IMR-90 (cell line): ENCODE data around the gene ADCY2. TPM values are rescaled to one million over a fixed set of nuclear protein-coding genes. Genes with fewer than 3 reads are reported as not detected.

Source experiments
- ATAC-seq: fragments of 200-7000 bp; cut with Tn5 transposase; 2 replicates; pipeline ENCODE4 v1.9.1; 2020; ENCODE audit warnings: low read depth, mild to moderate bottlenecking, moderate library complexity
- BruUV-seq: library from RNA; stranded (reverse); fragments of 400-500 nt; replicated peaks from 2 replicates; lab custom pipeline; 2021; lab: Mats Ljungman, UMichigan
- CTCF ChIA-PET: fragments of 300-600 bp; formaldehyde crosslinking; extraction: SDS; loops from one replicate; lab custom pipeline; 2021; ENCODE audit warnings: antibody characterized with exemption; lab: Yijun Ruan, JAX
- POLR2A ChIA-PET: fragments of 300-600 bp; sonication (Branson Sonifier 250); formaldehyde crosslinking; loops from one replicate; lab custom pipeline; 2022; ENCODE audit warnings: antibody characterized with exemption; ENCODE audit not compliant: unreplicated experiment; lab: Charles Lee
- DNase-seq: peaks from one replicate; pipeline ENCODE4 v3.0.0; 2013
- H2AFZ ChIP-seq: replicated peaks from 2 replicates; pipeline ENCODE3; 2013; ENCODE audit warnings: low read length, mild to moderate bottlenecking; ENCODE audit not compliant: poor library complexity
- H2AK5ac ChIP-seq: 2 replicates; pipeline ENCODE4 v1.6.1; 2013; ENCODE audit warnings: low read depth, low read length, inconsistent platforms
- H2AK9ac ChIP-seq: replicated peaks from 2 replicates; pipeline ENCODE3; 2013; ENCODE audit warnings: mild to moderate bottlenecking, low read depth, low read length, moderate library complexity; ENCODE audit not compliant: poor library complexity
- H2BK120ac ChIP-seq: 2 replicates; pipeline ENCODE4 v1.6.1; 2013; ENCODE audit warnings: low read depth, low read length, inconsistent platforms
- H2BK15ac ChIP-seq: 3 replicates; pipeline ENCODE4 v1.6.1; 2013; ENCODE audit warnings: low read depth, low read length, inconsistent platforms
- H2BK20ac ChIP-seq: 2 replicates; pipeline ENCODE4 v1.6.1; 2013; ENCODE audit warnings: low read depth, mild to moderate bottlenecking, inconsistent platforms, low read length, moderate library complexity
- H2BK5ac ChIP-seq: 2 replicates; pipeline ENCODE4 v1.6.1; 2013; ENCODE audit warnings: mild to moderate bottlenecking, low read depth, low read length, inconsistent platforms; ENCODE audit not compliant: poor library complexity, severe bottlenecking
- H3K14ac ChIP-seq: replicated peaks from 2 replicates; pipeline ENCODE4 v1.6.1; 2013; ENCODE audit warnings: low read depth, low read length, inconsistent platforms
- H3K18ac ChIP-seq: 2 replicates; pipeline ENCODE4 v1.6.1; 2013; ENCODE audit warnings: low read depth, low read length, control low read depth
- H3K23ac ChIP-seq: 2 replicates; pipeline ENCODE4 v1.6.1; 2013; ENCODE audit warnings: low read depth, low read length, inconsistent platforms
- H3K27ac ChIP-seq: 2 replicates; pipeline ENCODE4 v1.5.1; 2013; ENCODE audit warnings: mild to moderate bottlenecking, control low read depth, low read length; ENCODE audit not compliant: insufficient read depth
- H3K27me3 ChIP-seq: 2 replicates; pipeline ENCODE4 v1.6.1; 2013; ENCODE audit warnings: low read length; ENCODE audit not compliant: control insufficient read depth, insufficient read depth
- H3K36me3 ChIP-seq: 2 replicates; pipeline ENCODE4 v1.6.1; 2013; ENCODE audit warnings: low read length, mixed read lengths; ENCODE audit not compliant: control insufficient read depth, insufficient read depth
- H3K4ac ChIP-seq: 2 replicates; pipeline ENCODE4 v1.6.1; 2013; ENCODE audit warnings: low read depth, low read length, inconsistent platforms
- H3K4me1 ChIP-seq: 2 replicates; pipeline ENCODE4 v1.6.1; 2013; ENCODE audit warnings: low read length, mixed read lengths; ENCODE audit not compliant: control insufficient read depth, insufficient read depth
- H3K4me2 ChIP-seq: 2 replicates; pipeline ENCODE4 v1.6.1; 2013; ENCODE audit warnings: low read depth, mild to moderate bottlenecking, control low read depth, low read length, moderate library complexity
- H3K4me3 ChIP-seq: 2 replicates; pipeline ENCODE4 v1.5.1; 2013; ENCODE audit warnings: low read depth, mild to moderate bottlenecking, control low read depth, low read length, moderate library complexity; ENCODE audit not compliant: insufficient read depth
- H3K56ac ChIP-seq: 2 replicates; pipeline ENCODE4 v1.6.1; 2013; ENCODE audit warnings: low read length, inconsistent platforms; ENCODE audit not compliant: insufficient read depth; ENCODE audit errors: extremely low read depth
- H3K79me1 ChIP-seq, 2 experiments: 2 replicates each; pipeline ENCODE4 v1.6.1; 2013; ENCODE audit warnings: low read length in 2 of 2, inconsistent platforms in 1 of 2, low read depth in 1 of 2
- H3K9ac ChIP-seq: 2 replicates; pipeline ENCODE4 v1.6.1; 2013; ENCODE audit warnings: low read depth, low read length, control low read depth
- H3K9me1 ChIP-seq: 2 replicates; pipeline ENCODE4 v1.6.1; 2013; ENCODE audit warnings: low read length, inconsistent platforms; ENCODE audit not compliant: insufficient read depth
- H3K9me3 ChIP-seq: 2 replicates; pipeline ENCODE4 v1.6.1; 2013; ENCODE audit warnings: low read length; ENCODE audit not compliant: control insufficient read depth, insufficient read depth
- H4K20me1 ChIP-seq: 2 replicates; pipeline ENCODE4 v1.6.1; 2013; ENCODE audit warnings: low read length, inconsistent platforms; ENCODE audit not compliant: insufficient read depth
- H4K5ac ChIP-seq: 2 replicates; pipeline ENCODE4 v1.6.1; 2013; ENCODE audit warnings: mild to moderate bottlenecking, low read depth, low read length, control low read depth
- H4K8ac ChIP-seq, 2 experiments: 2 replicates each; pipeline ENCODE4 v1.6.1; 2013; ENCODE audit warnings: low read depth in 2 of 2, low read length in 2 of 2, control low read depth in 1 of 2, inconsistent platforms in 1 of 2
- H4K91ac ChIP-seq: 2 replicates; pipeline ENCODE4 v1.6.1; 2013; ENCODE audit warnings: low read depth, low read length, inconsistent platforms; ENCODE audit not compliant: insufficient read depth
- BHLHE40 ChIP-seq: fragments of 150-350 bp; IDR thresholded peaks from 2 replicates; pipeline ENCODE4 v1.6.1; 2016; ENCODE audit warnings: mild to moderate bottlenecking, low read depth, low read length
- CEBPB ChIP-seq: IDR thresholded peaks from 2 replicates; pipeline ENCODE4 v1.6.1; 2012; ENCODE audit warnings: low read depth, low read length, improper control_type of control experiment
- CHD1 ChIP-seq: IDR thresholded peaks from 2 replicates; pipeline ENCODE4 v1.6.1; 2012; ENCODE audit warnings: low read depth, low read length, improper control_type of control experiment
- FOS ChIP-seq: fragments of 150-350 bp; IDR thresholded peaks from 2 replicates; pipeline ENCODE4 v1.6.1; 2016; ENCODE audit warnings: low read depth, low read length
- MAFK ChIP-seq: IDR thresholded peaks from 2 replicates; pipeline ENCODE4 v1.6.1; 2012; ENCODE audit warnings: low read depth, low read length, improper control_type of control experiment
- MAZ ChIP-seq: IDR thresholded peaks from 2 replicates; pipeline ENCODE4 v1.6.1; 2012; ENCODE audit warnings: low read depth, mild to moderate bottlenecking, low read length, improper control_type of control experiment, moderate library complexity, borderline replicate concordance
- NFE2L2 ChIP-seq: fragments of 150-350 bp; IDR thresholded peaks from 2 replicates; pipeline ENCODE4 v1.6.1; 2016; ENCODE audit warnings: low read depth, mild to moderate bottlenecking, low read length
- POLR2A ChIP-seq: IDR thresholded peaks from 2 replicates; pipeline ENCODE4 v1.6.1; 2012; ENCODE audit warnings: mild to moderate bottlenecking, low read depth, low read length
- RAD21 ChIP-seq: IDR thresholded peaks from 2 replicates; pipeline ENCODE4 v1.6.1; 2012; ENCODE audit warnings: low read length, improper control_type of control experiment
- RFX5 ChIP-seq: IDR thresholded peaks from 2 replicates; pipeline ENCODE4 v1.8.0; 2012; ENCODE audit warnings: low read depth, mild to moderate bottlenecking, low read length, moderate library complexity
- SMC3 ChIP-seq: fragments of 150-350 bp; IDR thresholded peaks from 2 replicates; pipeline ENCODE4 v1.6.1; 2016; ENCODE audit warnings: low read depth, mild to moderate bottlenecking, antibody characterized with exemption, low read length, moderate library complexity
- WGBS, 2 experiments: methylation state at CpG; one replicate each; pipeline versions ENCODE4 v1.1.5 to v1.1.7; 2013; ENCODE audit warnings: missing lambda C conversion rate in 2 of 2; ENCODE audit not compliant: insufficient read length in 1 of 2; ENCODE audit errors: extremely low coverage in 2 of 2; 5-methylcytosine and 5-hydroxymethylcytosine counted together
- dilution Hi-C: fragments of 300-500 bp; cut with HindIII; formaldehyde crosslinking; loops from one replicate; pipeline ENCODE4 v1.14.3; 2018; ENCODE audit warnings: low sequenced_read_pairs; ENCODE audit not compliant: unreplicated experiment
- in situ Hi-C: fragments of 300-500 bp; cut with MboI; formaldehyde crosslinking; loops from 3 replicates; pipeline ENCODE4 v1.14.3; 2019; ENCODE audit warnings: low sequenced_read_pairs, inconsistent platforms, mixed read lengths
- intact Hi-C: fragments of 100-400 bp; cut with micrococcal nuclease; formaldehyde crosslinking; loops from 2 replicates; pipeline ENCODE4 v1.10.0; 2022
- polyA plus RNA-seq, 3 experiments: library from polyadenylated mRNA; depleted of rRNA; stranded (reverse); fragments of >200 nt; gene quantifications; 2 replicates each; pipeline ENCODE4 v1.2.3, GENCODE V29; 2012; ENCODE audit warnings: low replicate concordance in 1 of 3
- total RNA-seq: library from RNA; depleted of rRNA; stranded (reverse); fragments of >200 nt; gene quantifications from 2 replicates; pipeline ENCODE4 v1.2.3, GENCODE V29; 2012
- TF ChIP-seq, protein P1 (sequence below): conservative IDR thresholded peaks from 2 replicates; pipeline ENCODE4 v1.5.1; 2012; ENCODE audit warnings: mild to moderate bottlenecking, low read depth, low read length, improper control_type of control experiment
- TF ChIP-seq, protein P2 (sequence below): fragments of 150-350 bp; IDR thresholded peaks from 2 replicates; pipeline ENCODE4 v1.6.1; 2016; ENCODE audit warnings: low read depth, mild to moderate bottlenecking, low read length, moderate library complexity, borderline replicate concordance
- TF ChIP-seq, protein P3 (sequence below): fragments of 150-350 bp; IDR thresholded peaks from 2 replicates; pipeline ENCODE4 v1.6.1; 2017; ENCODE audit warnings: mild to moderate bottlenecking, antibody characterized with exemption, low read length, low read depth

Gene ADCY2
- total and polyA plus RNA-seq, 2 of the 4 experiments (the other 2 are of a cell fraction): not detected

- H4K5ac ChIP-seq: no peak overlapping the region
- in situ Hi-C loops: no loop called here
- H2AFZ ChIP-seq: no peak overlapping the region
- H3K4ac ChIP-seq: no peak overlapping the region
- no peak overlapping the region for H2BK120ac ChIP-seq
- no peak overlapping the region for H4K91ac ChIP-seq
- no peak overlapping the region for H2BK5ac ChIP-seq
- no peak overlapping the region for H2AK9ac ChIP-seq
- no peaks in the 10 kb centered on the region for H3K36me3 ChIP-seq
- no peaks in the 10 kb centered on the region for H3K4me1 ChIP-seq
- no peaks in the 10 kb centered on the region for H3K27me3 ChIP-seq
- no peak overlapping the region for H3K4me2 ChIP-seq
- no peak overlapping the region for H2BK15ac ChIP-seq
- no TSS peak for BruUV-seq
- POLR2A ChIA-PET: no interaction called here
- H3K9ac ChIP-seq: no peak overlapping the region
- ATAC-seq (no peak), DNase-seq (no peak)
- no peak overlapping the region for H3K23ac ChIP-seq
- H3K9me3 ChIP-seq: peaks cover 2% of the 10 kb centered on the region; the same call in 1 of the 2 replicates
- intact Hi-C loops: no loop called here
- CTCF ChIA-PET: interaction anchor here (0.6 kb wide), 1 partner anchor 29 kb away, joined by 3 read pairs; no protein-coding TSS in a partner anchor
- H3K79me1 ChIP-seq: no peaks in the 10 kb centered on the region
- no peak overlapping the region for H3K14ac ChIP-seq
- WGBS, 2 experiments: 73 to 100% methylated on average over 1 of the region's 5 CpGs
- no peak overlapping the region for H2AK5ac ChIP-seq
- no peaks in the 10 kb centered on the region for H3K9me1 ChIP-seq
- H2BK20ac ChIP-seq: no peak overlapping the region
- no peak overlapping the region for H4K8ac ChIP-seq
- H3K18ac ChIP-seq: no peak overlapping the region
- H4K20me1 ChIP-seq: no peaks in the 10 kb centered on the region
- dilution Hi-C loops: no loop called here
- no peak overlapping the region for H3K56ac ChIP-seq
- H3K27ac ChIP-seq: no peak overlapping the region
- TF ChIP-seq POLR2A (no peak), MAFK (no peak), NFE2L2 (no peak), FOS (no peak), CHD1 (no peak), RAD21 (no peak), SMC3 (no peak), MAZ (no peak), BHLHE40 (no peak), RFX5 (no peak), CEBPB (no peak)
- TF ChIP-seq, protein P1, sequence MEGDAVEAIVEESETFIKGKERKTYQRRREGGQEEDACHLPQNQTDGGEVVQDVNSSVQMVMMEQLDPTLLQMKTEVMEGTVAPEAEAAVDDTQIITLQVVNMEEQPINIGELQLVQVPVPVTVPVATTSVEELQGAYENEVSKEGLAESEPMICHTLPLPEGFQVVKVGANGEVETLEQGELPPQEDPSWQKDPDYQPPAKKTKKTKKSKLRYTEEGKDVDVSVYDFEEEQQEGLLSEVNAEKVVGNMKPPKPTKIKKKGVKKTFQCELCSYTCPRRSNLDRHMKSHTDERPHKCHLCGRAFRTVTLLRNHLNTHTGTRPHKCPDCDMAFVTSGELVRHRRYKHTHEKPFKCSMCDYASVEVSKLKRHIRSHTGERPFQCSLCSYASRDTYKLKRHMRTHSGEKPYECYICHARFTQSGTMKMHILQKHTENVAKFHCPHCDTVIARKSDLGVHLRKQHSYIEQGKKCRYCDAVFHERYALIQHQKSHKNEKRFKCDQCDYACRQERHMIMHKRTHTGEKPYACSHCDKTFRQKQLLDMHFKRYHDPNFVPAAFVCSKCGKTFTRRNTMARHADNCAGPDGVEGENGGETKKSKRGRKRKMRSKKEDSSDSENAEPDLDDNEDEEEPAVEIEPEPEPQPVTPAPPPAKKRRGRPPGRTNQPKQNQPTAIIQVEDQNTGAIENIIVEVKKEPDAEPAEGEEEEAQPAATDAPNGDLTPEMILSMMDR: no peak
- TF ChIP-seq, protein P2, sequence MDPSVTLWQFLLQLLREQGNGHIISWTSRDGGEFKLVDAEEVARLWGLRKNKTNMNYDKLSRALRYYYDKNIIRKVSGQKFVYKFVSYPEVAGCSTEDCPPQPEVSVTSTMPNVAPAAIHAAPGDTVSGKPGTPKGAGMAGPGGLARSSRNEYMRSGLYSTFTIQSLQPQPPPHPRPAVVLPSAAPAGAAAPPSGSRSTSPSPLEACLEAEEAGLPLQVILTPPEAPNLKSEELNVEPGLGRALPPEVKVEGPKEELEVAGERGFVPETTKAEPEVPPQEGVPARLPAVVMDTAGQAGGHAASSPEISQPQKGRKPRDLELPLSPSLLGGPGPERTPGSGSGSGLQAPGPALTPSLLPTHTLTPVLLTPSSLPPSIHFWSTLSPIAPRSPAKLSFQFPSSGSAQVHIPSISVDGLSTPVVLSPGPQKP: no peak
- TF ChIP-seq, protein P3, sequence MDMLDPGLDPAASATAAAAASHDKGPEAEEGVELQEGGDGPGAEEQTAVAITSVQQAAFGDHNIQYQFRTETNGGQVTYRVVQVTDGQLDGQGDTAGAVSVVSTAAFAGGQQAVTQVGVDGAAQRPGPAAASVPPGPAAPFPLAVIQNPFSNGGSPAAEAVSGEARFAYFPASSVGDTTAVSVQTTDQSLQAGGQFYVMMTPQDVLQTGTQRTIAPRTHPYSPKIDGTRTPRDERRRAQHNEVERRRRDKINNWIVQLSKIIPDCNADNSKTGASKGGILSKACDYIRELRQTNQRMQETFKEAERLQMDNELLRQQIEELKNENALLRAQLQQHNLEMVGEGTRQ: no peak
- no peak overlapping the region for H3K4me3 ChIP-seq
These were observed 345.6 kb downstream of the ADCY2 start for GRCh38 chr5:7741415-7742065.
